ENCODE measurements around the gene MIPOL1.

DNA sequence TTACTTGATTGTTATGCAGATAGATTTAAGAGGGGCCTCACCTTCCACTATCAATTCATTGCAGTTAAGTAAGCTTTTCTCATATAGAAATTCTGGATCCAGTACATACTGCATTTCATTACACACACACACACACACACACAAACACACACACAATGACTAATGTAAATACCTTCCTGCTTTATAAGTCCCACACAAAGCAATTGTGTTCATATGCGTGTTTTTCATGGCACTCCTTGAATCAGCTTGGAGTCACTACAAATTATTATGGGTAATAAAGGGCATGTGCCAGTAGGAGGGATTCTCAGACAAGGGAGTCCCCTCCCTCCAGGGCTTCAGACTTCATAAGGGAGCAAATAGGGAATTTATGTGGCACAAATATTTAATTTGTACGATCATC, 4.5 kb downstream of the MIPOL1 start:
- TF ChIP-seq, protein P1, sequence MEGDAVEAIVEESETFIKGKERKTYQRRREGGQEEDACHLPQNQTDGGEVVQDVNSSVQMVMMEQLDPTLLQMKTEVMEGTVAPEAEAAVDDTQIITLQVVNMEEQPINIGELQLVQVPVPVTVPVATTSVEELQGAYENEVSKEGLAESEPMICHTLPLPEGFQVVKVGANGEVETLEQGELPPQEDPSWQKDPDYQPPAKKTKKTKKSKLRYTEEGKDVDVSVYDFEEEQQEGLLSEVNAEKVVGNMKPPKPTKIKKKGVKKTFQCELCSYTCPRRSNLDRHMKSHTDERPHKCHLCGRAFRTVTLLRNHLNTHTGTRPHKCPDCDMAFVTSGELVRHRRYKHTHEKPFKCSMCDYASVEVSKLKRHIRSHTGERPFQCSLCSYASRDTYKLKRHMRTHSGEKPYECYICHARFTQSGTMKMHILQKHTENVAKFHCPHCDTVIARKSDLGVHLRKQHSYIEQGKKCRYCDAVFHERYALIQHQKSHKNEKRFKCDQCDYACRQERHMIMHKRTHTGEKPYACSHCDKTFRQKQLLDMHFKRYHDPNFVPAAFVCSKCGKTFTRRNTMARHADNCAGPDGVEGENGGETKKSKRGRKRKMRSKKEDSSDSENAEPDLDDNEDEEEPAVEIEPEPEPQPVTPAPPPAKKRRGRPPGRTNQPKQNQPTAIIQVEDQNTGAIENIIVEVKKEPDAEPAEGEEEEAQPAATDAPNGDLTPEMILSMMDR (IDR thresholded peaks at IDR 0.05): no peak
- TF ChIP-seq POLR2A (IDR thresholded peaks at IDR 0.05): no peak
